Astrocyte (in vitro differentiated cells and primary cell): ENCODE measurements around the gene ASPG. TPM values are rescaled to one million over a fixed set of nuclear protein-coding genes. Genes with fewer than 3 reads are reported as not detected.

Experiments
- DNase-seq: peaks from one replicate; pipeline ENCODE4 v3.0.0-alpha.2; 2010; ENCODE audit warnings: low read depth
- FAIRE-seq: peaks from 2 replicates; lab custom pipeline; 2011; peaks lifted over from hg19 to GRCh38; lab: Jason Lieb, UNC
- H2AFZ ChIP-seq: 2 replicates; pipeline ENCODE4 v1.6.0; 2012; ENCODE audit warnings: low read depth, low read length, inconsistent platforms
- H3K27ac ChIP-seq: 2 replicates; pipeline ENCODE4 v1.5.1; 2011; ENCODE audit warnings: low read depth, low read length, inconsistent platforms
- H3K27me3 ChIP-seq: 2 replicates; pipeline ENCODE4 v1.6.0; 2011; ENCODE audit warnings: low read length, inconsistent platforms; ENCODE audit not compliant: insufficient read depth
- H3K36me3 ChIP-seq: 2 replicates; pipeline ENCODE4 v1.5.1; 2011; ENCODE audit warnings: low read length, inconsistent platforms; ENCODE audit not compliant: insufficient read depth
- H3K4me1 ChIP-seq: 2 replicates; pipeline ENCODE4 v1.5.1; 2011; ENCODE audit warnings: low read length, inconsistent platforms; ENCODE audit not compliant: insufficient read depth
- H3K4me2 ChIP-seq: 2 replicates; pipeline ENCODE4 v1.6.0; 2012; ENCODE audit warnings: low read length, inconsistent platforms
- H3K4me3 ChIP-seq: 2 replicates; pipeline ENCODE4 v1.5.1; 2011; ENCODE audit warnings: low read depth, mild to moderate bottlenecking, low read length, inconsistent platforms; ENCODE audit not compliant: insufficient read depth
- H3K79me2 ChIP-seq: 2 replicates; pipeline ENCODE4 v1.6.0; 2012; ENCODE audit warnings: mild to moderate bottlenecking, low read length, inconsistent platforms; ENCODE audit not compliant: insufficient read depth
- H3K9ac ChIP-seq: 2 replicates; pipeline ENCODE4 v1.6.0; 2012; ENCODE audit warnings: mild to moderate bottlenecking, low read length, inconsistent platforms
- H3K9me3 ChIP-seq: 2 replicates; pipeline ENCODE4 v1.5.1; 2012; ENCODE audit warnings: low read depth, mild to moderate bottlenecking, low read length, inconsistent platforms; ENCODE audit not compliant: insufficient read depth
- H4K20me1 ChIP-seq: 2 replicates; pipeline ENCODE4 v1.6.0; 2012; ENCODE audit warnings: low read length, inconsistent platforms; ENCODE audit not compliant: insufficient read depth
- H3K27ac Mint-ChIP-seq: one replicate; pipeline ENCODE4 v1.8.0; 2021; ENCODE audit warnings: mild to moderate bottlenecking, mixed read lengths; ENCODE audit not compliant: unreplicated experiment
- H3K27me3 Mint-ChIP-seq: one replicate; pipeline ENCODE4 v1.8.0; 2021; ENCODE audit warnings: low read depth, mixed read lengths; ENCODE audit not compliant: unreplicated experiment
- H3K36me3 Mint-ChIP-seq: one replicate; pipeline ENCODE4 v1.8.0; 2021; ENCODE audit warnings: low read depth, mixed read lengths; ENCODE audit not compliant: unreplicated experiment
- H3K4me1 Mint-ChIP-seq: one replicate; pipeline ENCODE4 v1.8.0; 2021; ENCODE audit warnings: low read depth, mixed read lengths; ENCODE audit not compliant: unreplicated experiment
- H3K4me3 Mint-ChIP-seq: one replicate; pipeline ENCODE4 v1.8.0; 2021; ENCODE audit warnings: mild to moderate bottlenecking, moderate library complexity, mixed read lengths; ENCODE audit not compliant: unreplicated experiment
- H3K9me3 Mint-ChIP-seq: one replicate; pipeline ENCODE4 v1.8.0; 2021; ENCODE audit warnings: mild to moderate bottlenecking, mixed read lengths; ENCODE audit not compliant: unreplicated experiment
- CTCF ChIP-seq: IDR thresholded peaks from 2 replicates; pipeline ENCODE4 v1.5.1; 2011; ENCODE audit warnings: low read depth, mild to moderate bottlenecking, inconsistent platforms, low read length, moderate library complexity; ENCODE audit not compliant: insufficient read depth
- EZH2 ChIP-seq: IDR thresholded peaks from 2 replicates; pipeline ENCODE4 v1.6.1; 2012; ENCODE audit warnings: mild to moderate bottlenecking, low read length, inconsistent platforms; ENCODE audit not compliant: insufficient read depth
- total RNA-seq: library from RNA; stranded (reverse); gene quantifications from 2 replicates; pipeline ENCODE4 v1.2.1, GENCODE V29; 2021

ASPG gene
- total RNA-seq, 1 donor from 2014 or later = not detected

GRCh38 chr14:104104076-104104901 lies 18.8 kb downstream of the ASPG start:
- Mint-ChIP-seq H3K4me3 (no peak overlapping the region), H3K27ac (no peak overlapping the region), H3K4me1 (no peaks in the 10 kb centered on the region), H3K36me3 (no peaks in the 10 kb centered on the region), H3K9me3 (no peaks in the 10 kb centered on the region), H3K27me3 (peaks cover 9% of the 10 kb centered on the region)
- no peak for FAIRE-seq
- H2AFZ ChIP-seq = no peak overlapping the region
- no peaks in the 10 kb centered on the region for H3K79me2 ChIP-seq
- TF ChIP-seq EZH2 (no peak), CTCF (no peak)
- no peaks in the 10 kb centered on the region for H3K9me3 ChIP-seq
- H3K27me3 ChIP-seq = no peaks in the 10 kb centered on the region
- H3K9ac ChIP-seq = no peak overlapping the region
- H3K4me3 ChIP-seq = no peak overlapping the region
- H3K27ac ChIP-seq = no peak overlapping the region
- no peaks in the 10 kb centered on the region for H3K4me1 ChIP-seq
- no peak overlapping the region for H3K4me2 ChIP-seq
- H4K20me1 ChIP-seq = no peaks in the 10 kb centered on the region
- DNase-seq = no peak
- no peaks in the 10 kb centered on the region for H3K36me3 ChIP-seq

GRCh38 chr14:104105071-104105821 lies 19.7 kb downstream of the ASPG start:
- FAIRE-seq (no peak), DNase-seq (no peak)

More at GRCh38 chr14:104105071-104105821, 19.7 kb downstream of the ASPG start:
- Histone ChIP-seq H3K27me3 (no peaks in the 10 kb centered on the region), H2AFZ (no peak overlapping the region), H3K79me2 (no peaks in the 10 kb centered on the region), H3K4me1 (no peaks in the 10 kb centered on the region), H3K4me2 (no peak overlapping the region), H3K9ac (no peak overlapping the region), H3K9me3 (no peaks in the 10 kb centered on the region), H3K27ac (no peak overlapping the region), H4K20me1 (no peaks in the 10 kb centered on the region), H3K4me3 (no peak overlapping the region), H3K36me3 (no peaks in the 10 kb centered on the region)
- Mint-ChIP-seq H3K27ac (no peak overlapping the region), H3K36me3 (no peaks in the 10 kb centered on the region), H3K27me3 (peaks cover 9% of the 10 kb centered on the region), H3K4me3 (no peak overlapping the region), H3K4me1 (no peaks in the 10 kb centered on the region), H3K9me3 (no peaks in the 10 kb centered on the region)
- TF ChIP-seq CTCF = no peak
- no peak for TF ChIP-seq EZH2
